Measurements from ENCODE around the gene MT1E. TPM values are rescaled to one million over a fixed set of nuclear protein-coding genes. Genes with fewer than 3 reads are reported as not detected.

Gene MT1E
- total and polyA plus RNA-seq, 4 experiments from 2014 or later = 6.8 to 16.0 TPM; not detected in 2

DNA sequence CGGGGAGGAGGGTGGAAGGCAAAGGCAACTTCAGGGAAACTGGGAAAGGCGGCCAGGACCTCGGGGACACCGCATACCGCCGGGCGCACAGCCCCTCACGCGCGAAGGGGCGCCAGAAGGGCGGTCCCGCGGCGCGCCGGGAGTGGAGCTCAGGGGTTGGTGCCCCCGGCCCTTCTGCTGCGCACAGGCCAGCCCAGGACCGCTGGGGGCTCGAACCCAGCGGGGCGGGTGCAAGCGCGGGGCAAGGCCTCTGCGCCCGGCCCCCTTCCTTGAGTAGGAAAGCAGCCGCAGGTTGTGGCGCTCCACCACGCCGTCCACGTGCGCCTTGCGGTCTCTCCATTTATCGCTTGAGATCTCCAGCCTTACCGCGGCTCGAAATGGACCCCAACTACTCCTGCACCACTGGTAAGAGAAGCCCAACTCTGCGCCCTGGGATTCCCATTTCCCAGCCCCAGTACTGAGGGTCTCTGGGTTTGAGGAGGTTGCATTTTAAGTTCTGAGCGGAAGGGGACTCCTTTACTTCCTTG, 9.9 kb downstream of the MT1E start:
- H3K9me3 Mint-ChIP-seq = no peaks in the 10 kb centered on the region
- no peaks in the 10 kb centered on the region for H3K9me3 ChIP-seq (ENCODE audit: control insufficient read depth in 1 of 2, low read length in 2 of 2)
- DNase-seq = no peak
- peaks cover 67 to 79% of the 10 kb centered on the region in 2 donors for H3K27me3 Mint-ChIP-seq
- H3K4me1 Mint-ChIP-seq = peaks cover 15 to 55% (median 25%) of the 10 kb centered on the region in 4 donors
- CTCF ChIA-PET (ENCODE audit: partially characterized antibody) = no interaction called here
- H3K27ac ChIP-seq (ENCODE audit: low read depth, low read length) = no peak overlapping the region
- H3K27ac Mint-ChIP-seq = no peak overlapping the region
- POLR2A ChIA-PET (ENCODE audit: partially characterized antibody) = no interaction called here
- no peak overlapping the region for H3K4me3 ChIP-seq (ENCODE audit: low read length in 2 of 2)
- H3K36me3 ChIP-seq (ENCODE audit: insufficient read depth, low read length) = no peaks in the 10 kb centered on the region
- no peaks in the 10 kb centered on the region for H3K36me3 Mint-ChIP-seq
- peaks cover 57% of the 10 kb centered on the region for H3K27me3 ChIP-seq (ENCODE audit: insufficient read depth, low read length)
- peak overlapping the region in 6 of 8 donors; percentile 39 to 77 (median 56) for H3K4me3 Mint-ChIP-seq
- H3K4me1 ChIP-seq (ENCODE audit: insufficient read depth, low read length) = peaks cover 27% of the 10 kb centered on the region
- intact Hi-C loops (cut with micrococcal nuclease) = no loop called here

DNA sequence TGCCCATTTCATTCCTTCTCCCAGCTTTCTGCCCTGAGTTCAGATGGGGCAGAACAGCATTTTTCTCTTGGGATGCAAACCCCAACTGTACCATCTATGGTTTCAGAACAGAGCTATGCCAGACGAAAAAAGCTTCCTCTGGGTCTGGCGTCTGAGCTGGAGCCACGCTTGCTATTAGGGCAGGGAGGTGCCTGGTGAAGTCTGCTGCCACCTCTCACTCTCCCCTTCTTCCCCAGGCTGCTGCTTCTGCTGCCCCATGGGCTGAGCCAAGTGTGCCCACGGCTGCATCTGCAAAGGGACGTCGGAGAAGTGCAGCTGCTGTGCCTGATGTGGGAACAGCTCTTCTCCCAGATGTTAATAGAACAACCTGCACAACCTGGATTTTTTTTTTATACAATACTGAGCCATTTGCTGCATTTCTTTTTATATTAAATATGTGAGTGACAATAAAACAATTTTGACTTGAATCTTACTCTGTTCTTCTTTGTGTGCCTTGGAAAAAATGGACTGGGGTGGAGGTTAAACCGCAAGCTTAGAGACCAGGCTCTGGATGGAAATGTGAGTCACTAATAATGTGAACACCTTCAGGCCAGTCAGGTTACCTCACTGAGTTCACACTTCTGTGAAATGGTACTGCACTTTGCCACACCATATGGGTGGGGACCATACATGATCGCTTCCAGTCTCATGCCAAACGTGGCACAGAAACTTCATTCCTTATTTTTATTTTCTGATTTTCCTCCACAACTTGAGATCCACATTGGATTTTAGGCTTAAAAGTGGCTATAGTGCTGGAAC, 11.2 kb downstream of the MT1E start:
- CTCF ChIA-PET (ENCODE audit: partially characterized antibody) = no interaction called here
- H3K36me3 Mint-ChIP-seq = no peaks in the 10 kb centered on the region

DNA sequence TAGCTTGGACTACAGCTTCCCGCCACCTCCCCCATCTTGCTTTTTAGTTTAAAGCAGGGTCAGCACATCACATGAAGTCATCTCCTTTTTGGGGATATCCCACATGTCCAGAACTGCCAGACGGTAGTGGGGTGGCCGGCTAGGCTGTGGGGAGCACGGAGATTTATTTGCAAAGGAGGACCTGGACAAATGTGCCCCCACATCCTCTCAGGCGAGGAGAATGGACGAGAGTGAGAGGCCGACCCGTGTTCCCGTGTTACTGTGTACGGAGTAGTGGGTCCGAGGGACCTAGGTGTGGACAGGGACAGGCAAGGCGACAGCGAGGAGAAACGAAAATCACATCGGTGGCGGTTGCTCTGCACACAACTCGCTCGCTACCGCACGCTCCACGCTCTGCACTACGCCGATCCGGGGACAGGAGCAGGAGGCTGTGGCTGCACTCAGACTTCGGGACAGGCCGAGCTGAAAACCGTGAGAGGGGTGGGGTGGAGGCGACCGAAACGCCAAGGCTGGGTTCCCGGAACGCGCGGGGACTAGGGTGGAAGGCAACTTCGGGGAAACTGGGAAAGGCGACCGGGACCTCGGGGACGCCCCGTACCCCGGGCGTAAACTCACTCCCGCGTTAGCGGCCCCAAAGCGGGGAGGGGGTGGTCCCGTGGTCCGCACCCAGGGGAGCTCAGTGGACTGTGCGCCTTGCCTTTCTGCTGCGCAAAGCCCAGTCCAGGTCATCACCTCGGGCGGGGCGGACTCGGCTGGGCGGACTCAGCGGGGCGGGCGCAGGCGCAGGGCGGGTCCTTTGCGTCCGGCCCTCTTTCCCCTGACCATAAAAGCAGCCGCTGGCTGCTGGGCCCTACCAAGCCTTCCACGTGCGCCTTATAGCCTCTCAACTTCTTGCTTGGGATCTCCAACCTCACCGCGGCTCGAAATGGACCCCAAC, 12.5 kb downstream of the MT1E start, which contains the start of gene MT1A:
TSS of gene MT1A (plus strand) at position 853 of the 937 bp plus-strand sequence. CDS start at position 926, 73 bp downstream.
- Histone ChIP-seq H3K4me1 (ENCODE audit: insufficient read depth, low read length) (peaks cover 21% of the 10 kb centered on the region), H3K4me3 (ENCODE audit: low read length in 2 of 2) (no peak within 1 kb of the TSS), H3K27me3 (ENCODE audit: insufficient read depth, low read length) (peaks cover 38% of the 10 kb centered on the region), H3K36me3 (ENCODE audit: insufficient read depth, low read length) (no peaks in the 10 kb centered on the region), H3K9me3 (ENCODE audit: control insufficient read depth in 1 of 2, low read length in 2 of 2) (no peaks in the 10 kb centered on the region), H3K27ac (ENCODE audit: low read depth, low read length) (no peak within 1 kb of the TSS)
- Mint-ChIP-seq H3K4me3 (peak within 1 kb of the TSS in 7 of 8 donors; percentile 39 to 61 (median 53)), H3K27me3 (peaks cover 54 to 64% of the 10 kb centered on the region in 2 donors), H3K36me3 (no peaks in the 10 kb centered on the region), H3K4me1 (peaks cover 19 to 52% (median 24%) of the 10 kb centered on the region in 4 donors), H3K9me3 (no peaks in the 10 kb centered on the region), H3K27ac (no peak within 1 kb of the TSS)
- ChIA-PET CTCF (ENCODE audit: partially characterized antibody) (no interaction called here), POLR2A (ENCODE audit: partially characterized antibody) (interaction anchor here (1.4 to 1.6 kb wide), 2 partner anchors 13 to 14 kb away, joined by 3 to 4 read pairs; partner anchors contain the start of gene MT1E)
- intact Hi-C loops (cut with micrococcal nuclease) = no loop called here
- DNase-seq = no peak

More for the DNA sequence above, 11.2 kb downstream of the MT1E start:
- peaks cover 26% of the 10 kb centered on the region for H3K4me1 ChIP-seq (ENCODE audit: insufficient read depth, low read length)
- intact Hi-C loops (cut with micrococcal nuclease) = no loop called here
- no peaks in the 10 kb centered on the region for H3K36me3 ChIP-seq (ENCODE audit: insufficient read depth, low read length)
- H3K27ac Mint-ChIP-seq = no peak overlapping the region
- DNase-seq = no peak
- H3K4me1 Mint-ChIP-seq = peaks cover 14 to 52% (median 23%) of the 10 kb centered on the region in 4 donors
- no peak overlapping the region for H3K4me3 ChIP-seq (ENCODE audit: low read length in 2 of 2)
- no peaks in the 10 kb centered on the region for H3K9me3 ChIP-seq (ENCODE audit: control insufficient read depth in 1 of 2, low read length in 2 of 2)
- no peaks in the 10 kb centered on the region for H3K9me3 Mint-ChIP-seq
- no peak overlapping the region for H3K27ac ChIP-seq (ENCODE audit: low read depth, low read length)
- POLR2A ChIA-PET (ENCODE audit: partially characterized antibody) = interaction anchor here (1.2 kb wide), 1 partner anchor 12 kb away, joined by 4 read pairs; the partner anchor contains the start of gene MT1E
- peak overlapping the region in 3 of 8 donors; percentile 10 to 17 (median 15) for H3K4me3 Mint-ChIP-seq
- peaks cover 49% of the 10 kb centered on the region for H3K27me3 ChIP-seq (ENCODE audit: insufficient read depth, low read length)
- H3K27me3 Mint-ChIP-seq = peaks cover 55 to 72% of the 10 kb centered on the region in 2 donors

DNA sequence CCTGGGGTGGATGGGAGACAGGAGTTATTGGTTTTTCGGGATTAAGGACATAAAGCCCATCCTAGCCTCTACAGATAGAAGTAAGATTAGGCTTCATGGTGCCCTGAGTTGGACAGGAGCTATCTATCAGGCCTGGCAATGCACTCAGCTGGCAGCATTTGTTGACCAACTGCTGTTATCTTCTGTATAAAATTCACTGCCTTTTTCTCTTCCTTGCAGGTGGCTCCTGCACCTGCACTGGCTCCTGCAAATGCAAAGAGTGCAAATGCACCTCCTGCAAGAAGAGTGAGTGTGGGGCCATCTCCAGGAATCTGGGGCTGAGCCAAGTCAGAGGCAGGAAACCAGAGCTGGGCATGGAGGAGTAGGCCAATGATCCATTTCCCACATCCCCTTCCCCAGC, 13.5 kb downstream of the MT1E start:
- H3K27me3 ChIP-seq (ENCODE audit: insufficient read depth, low read length) = peaks cover 35% of the 10 kb centered on the region
- ChIA-PET CTCF (ENCODE audit: partially characterized antibody) (no interaction called here), POLR2A (ENCODE audit: partially characterized antibody) (interaction anchor here (1.4 kb wide), 1 partner anchor 14 kb away, joined by 4 read pairs; the partner anchor contains the start of gene MT1E)
- DNase-seq = no peak
- Mint-ChIP-seq H3K36me3 (no peaks in the 10 kb centered on the region), H3K4me3 (no peak overlapping the region), H3K4me1 (peaks cover 26 to 56% (median 31%) of the 10 kb centered on the region in 4 donors), H3K27me3 (peaks cover 45 to 55% of the 10 kb centered on the region in 2 donors), H3K9me3 (no peaks in the 10 kb centered on the region), H3K27ac (no peak overlapping the region)
- peaks cover 28% of the 10 kb centered on the region for H3K4me1 ChIP-seq (ENCODE audit: insufficient read depth, low read length)
- H3K36me3 ChIP-seq (ENCODE audit: insufficient read depth, low read length) = no peaks in the 10 kb centered on the region
- H3K9me3 ChIP-seq (ENCODE audit: control insufficient read depth in 1 of 2, low read length in 2 of 2) = no peaks in the 10 kb centered on the region
- no peak overlapping the region for H3K27ac ChIP-seq (ENCODE audit: low read depth, low read length)
- no peak overlapping the region for H3K4me3 ChIP-seq (ENCODE audit: low read length in 2 of 2)
- intact Hi-C loops (cut with micrococcal nuclease) = no loop called here

DNA sequence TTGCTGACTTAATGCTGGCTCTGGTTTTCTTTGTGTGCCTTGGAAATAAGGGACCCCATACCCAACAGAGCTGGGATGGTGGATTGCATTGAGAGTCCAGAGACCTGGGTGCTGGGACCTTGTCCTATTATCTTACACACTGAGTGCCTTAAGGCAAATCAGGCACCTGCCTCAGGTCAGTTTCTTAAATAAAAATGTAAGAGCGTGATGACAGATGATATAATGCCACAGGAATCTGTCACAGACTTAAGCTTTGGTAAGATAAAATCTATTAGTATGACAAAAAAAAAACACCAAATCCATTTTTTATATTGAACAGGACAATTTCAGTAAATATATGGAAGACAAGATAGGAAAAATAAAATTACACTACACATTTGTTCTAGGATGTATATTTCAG, 14.5 kb downstream of the MT1E start:
- Histone ChIP-seq H3K27me3 (ENCODE audit: insufficient read depth, low read length) (peaks cover 25% of the 10 kb centered on the region), H3K27ac (ENCODE audit: low read depth, low read length) (no peak overlapping the region), H3K9me3 (ENCODE audit: control insufficient read depth in 1 of 2, low read length in 2 of 2) (no peaks in the 10 kb centered on the region), H3K4me3 (ENCODE audit: low read length in 2 of 2) (no peak overlapping the region), H3K4me1 (ENCODE audit: insufficient read depth, low read length) (peaks cover 28% of the 10 kb centered on the region), H3K36me3 (ENCODE audit: insufficient read depth, low read length) (no peaks in the 10 kb centered on the region)
- intact Hi-C loops (cut with micrococcal nuclease) = no loop called here
- peaks cover 37 to 47% of the 10 kb centered on the region in 2 donors for H3K27me3 Mint-ChIP-seq
- no peak for DNase-seq
- POLR2A ChIA-PET (ENCODE audit: partially characterized antibody) = no interaction called here
- no peaks in the 10 kb centered on the region for H3K36me3 Mint-ChIP-seq
- H3K4me3 Mint-ChIP-seq = no peak overlapping the region
- no peak overlapping the region for H3K27ac Mint-ChIP-seq
- H3K4me1 Mint-ChIP-seq = peaks cover 26 to 49% (median 30%) of the 10 kb centered on the region in 4 donors
- CTCF ChIA-PET (ENCODE audit: partially characterized antibody) = interaction anchor here (5.1 kb wide), 1 partner anchor 62 kb away, joined by 48 read pairs; no protein-coding TSS in a partner anchor
- no peaks in the 10 kb centered on the region for H3K9me3 Mint-ChIP-seq

DNA sequence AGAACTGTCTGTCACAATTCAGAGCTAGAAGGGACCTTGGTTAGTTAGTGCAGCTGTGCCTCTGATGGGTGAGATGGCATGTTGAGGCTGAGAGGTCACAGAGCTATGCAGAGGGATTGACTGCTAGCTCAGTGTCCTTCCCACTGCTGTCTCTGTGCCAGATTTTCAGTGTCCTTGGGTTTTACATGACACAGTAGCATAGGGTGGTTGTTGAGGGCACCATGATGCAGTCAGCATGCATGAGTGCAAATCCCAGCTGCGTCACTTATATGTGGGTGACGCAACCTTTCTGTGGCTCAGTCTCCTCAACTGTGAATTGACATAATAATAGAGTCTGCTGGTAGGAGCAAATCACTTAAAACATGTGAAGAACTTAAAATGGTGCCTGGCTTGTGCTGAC, 15.6 kb downstream of the MT1E start:
- no peak overlapping the region for H3K4me3 Mint-ChIP-seq
- peaks cover 30 to 39% of the 10 kb centered on the region in 2 donors for H3K27me3 Mint-ChIP-seq
- Histone ChIP-seq H3K9me3 (ENCODE audit: control insufficient read depth in 1 of 2, low read length in 2 of 2) (no peaks in the 10 kb centered on the region), H3K4me3 (ENCODE audit: low read length in 2 of 2) (no peak overlapping the region), H3K36me3 (ENCODE audit: insufficient read depth, low read length) (no peaks in the 10 kb centered on the region), H3K4me1 (ENCODE audit: insufficient read depth, low read length) (peaks cover 19% of the 10 kb centered on the region), H3K27ac (ENCODE audit: low read depth, low read length) (no peak overlapping the region), H3K27me3 (ENCODE audit: insufficient read depth, low read length) (peaks cover 22% of the 10 kb centered on the region)
- ChIA-PET POLR2A (ENCODE audit: partially characterized antibody) (interaction anchor here (1.1 kb wide), 1 partner anchor 16 kb away, joined by 3 read pairs; the partner anchor contains the start of gene MT1F), CTCF (ENCODE audit: partially characterized antibody) (interaction anchor here (0.9 to 5.1 kb wide), 2 partner anchors 38 to 61 kb away, joined by 4 to 48 read pairs; no protein-coding TSS in a partner anchor)
- no peak for DNase-seq
- no peaks in the 10 kb centered on the region for H3K36me3 Mint-ChIP-seq
- H3K4me1 Mint-ChIP-seq = peaks cover 23 to 42% (median 25%) of the 10 kb centered on the region in 4 donors
- intact Hi-C loops (cut with micrococcal nuclease) = no loop called here
- no peak overlapping the region for H3K27ac Mint-ChIP-seq
- H3K9me3 Mint-ChIP-seq = no peaks in the 10 kb centered on the region
